Measurements from ENCODE around the gene NHS. TPM values are rescaled to one million over a fixed set of nuclear protein-coding genes. Genes with fewer than 3 reads are reported as not detected.

Gene NHS
- total RNA-seq, 4 donors from 2014 or later: 5.0 to 8.7 (median 6.2) TPM

GRCh38 chrX:17395154-17395553, 20.2 kb downstream of the NHS start:
- 59% methylated on average over 1 of the region's 1 CpG for WGBS

DNA sequence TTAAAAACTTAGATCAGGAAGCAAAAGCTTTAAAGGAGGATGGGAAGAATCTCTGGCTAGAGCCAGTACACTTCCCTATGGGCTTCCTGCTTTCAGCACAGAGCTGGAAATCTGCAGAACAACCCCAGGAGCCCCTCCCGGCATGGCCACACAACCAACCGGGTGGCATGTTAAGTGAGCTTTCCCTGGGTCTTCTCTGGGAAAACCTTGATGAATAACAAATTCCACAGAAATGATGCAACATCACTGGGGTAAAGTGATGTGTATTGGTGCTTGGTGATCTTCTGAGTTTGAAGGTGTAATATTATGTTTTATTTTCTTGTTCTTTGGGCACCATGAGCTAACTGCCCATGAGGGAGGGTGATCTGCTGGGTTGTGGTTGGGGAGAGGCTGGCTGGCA, 22.1 kb downstream of the NHS start:
- Histone ChIP-seq H3K27me3 (no peaks in the 10 kb centered on the region), H3K36me3 (no peaks in the 10 kb centered on the region), H3K9me3 (peaks cover 0 to 6% (median 0%) of the 10 kb centered on the region in 4 donors), H3K27ac (replicated peaks in 1 of 4) (no peak overlapping the region), H3K4me1 (no peaks in the 10 kb centered on the region), H3K4me3 (no peak overlapping the region)
- 82% methylated on average over 2 of the region's 2 CpGs for WGBS
- intact Hi-C loops (cut with DNase I): no loop called here
- TF ChIP-seq EP300 (IDR thresholded peaks at IDR 0.05) (no peak), POLR2A (IDR thresholded peaks at IDR 0.05; ENCODE audit: low read depth) (no peak), POLR2AphosphoS5 (IDR thresholded peaks at IDR 0.05) (no peak)
- TF ChIP-seq, protein P1, sequence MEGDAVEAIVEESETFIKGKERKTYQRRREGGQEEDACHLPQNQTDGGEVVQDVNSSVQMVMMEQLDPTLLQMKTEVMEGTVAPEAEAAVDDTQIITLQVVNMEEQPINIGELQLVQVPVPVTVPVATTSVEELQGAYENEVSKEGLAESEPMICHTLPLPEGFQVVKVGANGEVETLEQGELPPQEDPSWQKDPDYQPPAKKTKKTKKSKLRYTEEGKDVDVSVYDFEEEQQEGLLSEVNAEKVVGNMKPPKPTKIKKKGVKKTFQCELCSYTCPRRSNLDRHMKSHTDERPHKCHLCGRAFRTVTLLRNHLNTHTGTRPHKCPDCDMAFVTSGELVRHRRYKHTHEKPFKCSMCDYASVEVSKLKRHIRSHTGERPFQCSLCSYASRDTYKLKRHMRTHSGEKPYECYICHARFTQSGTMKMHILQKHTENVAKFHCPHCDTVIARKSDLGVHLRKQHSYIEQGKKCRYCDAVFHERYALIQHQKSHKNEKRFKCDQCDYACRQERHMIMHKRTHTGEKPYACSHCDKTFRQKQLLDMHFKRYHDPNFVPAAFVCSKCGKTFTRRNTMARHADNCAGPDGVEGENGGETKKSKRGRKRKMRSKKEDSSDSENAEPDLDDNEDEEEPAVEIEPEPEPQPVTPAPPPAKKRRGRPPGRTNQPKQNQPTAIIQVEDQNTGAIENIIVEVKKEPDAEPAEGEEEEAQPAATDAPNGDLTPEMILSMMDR (IDR thresholded peaks at IDR 0.05): no peak
- no peak for DNase-seq (ENCODE audit: extremely low spot score)

More at GRCh38 chrX:17395154-17395553, 20.2 kb downstream of the NHS start:
- TF ChIP-seq POLR2A (IDR thresholded peaks at IDR 0.05; ENCODE audit: low read depth) (no peak), EP300 (IDR thresholded peaks at IDR 0.05) (no peak), POLR2AphosphoS5 (IDR thresholded peaks at IDR 0.05) (no peak)
- TF ChIP-seq, protein P1 (IDR thresholded peaks at IDR 0.05): no peak
- no peaks in the 10 kb centered on the region for H3K4me1 ChIP-seq
- intact Hi-C loops (cut with DNase I): no loop called here
- no peaks in the 10 kb centered on the region for H3K27me3 ChIP-seq
- H3K4me3 ChIP-seq: no peak overlapping the region
- no peaks in the 10 kb centered on the region for H3K36me3 ChIP-seq
- no peak overlapping the region for H3K27ac ChIP-seq (replicated peaks in 1 of 4)
- no peak for DNase-seq (ENCODE audit: extremely low spot score)
- H3K9me3 ChIP-seq: peaks cover 0 to 6% (median 0%) of the 10 kb centered on the region in 4 donors

GRCh38 chrX:17403189-17403691, 28.2 kb downstream of the NHS start:
- TF ChIP-seq POLR2AphosphoS5 (IDR thresholded peaks at IDR 0.05): no peak
- H3K27me3 ChIP-seq: no peaks in the 10 kb centered on the region
- H3K4me3 ChIP-seq: no peak overlapping the region
- DNase-seq (ENCODE audit: extremely low spot score): no peak
- WGBS: 38% methylated on average over 2 of the region's 2 CpGs
- intact Hi-C loops (cut with DNase I): no loop called here
- peaks cover 0 to 16% (median 7%) of the 10 kb centered on the region in 4 donors for H3K4me1 ChIP-seq
- H3K36me3 ChIP-seq: no peaks in the 10 kb centered on the region
- peaks cover 0 to 3% (median 0%) of the 10 kb centered on the region in 4 donors for H3K9me3 ChIP-seq
- peak overlapping the region in 3 of 4 donors; percentile 34 to 62 (median 58) for H3K27ac ChIP-seq (replicated peaks in 1 of 4)

GRCh38 chrX:17403972-17404371, 29.0 kb downstream of the NHS start:
- Histone ChIP-seq H3K27me3 (no peaks in the 10 kb centered on the region), H3K9me3 (no peaks in the 10 kb centered on the region), H3K4me3 (no peak overlapping the region), H3K36me3 (no peaks in the 10 kb centered on the region), H3K4me1 (peaks cover 0 to 16% (median 7%) of the 10 kb centered on the region in 4 donors), H3K27ac (replicated peaks in 1 of 4) (peak overlapping the region in 3 of 4 donors; percentile 34 to 62 (median 58))
- WGBS: 62% methylated on average over 3 of the region's 3 CpGs
- TF ChIP-seq EP300 (IDR thresholded peaks at IDR 0.05) (no peak), POLR2AphosphoS5 (IDR thresholded peaks at IDR 0.05) (no peak), POLR2A (IDR thresholded peaks at IDR 0.05; ENCODE audit: low read depth) (no peak)
- TF ChIP-seq, protein P1 (IDR thresholded peaks at IDR 0.05): no peak
- no peak for DNase-seq (ENCODE audit: extremely low spot score)
- intact Hi-C loops (cut with DNase I): no loop called here

DNA sequence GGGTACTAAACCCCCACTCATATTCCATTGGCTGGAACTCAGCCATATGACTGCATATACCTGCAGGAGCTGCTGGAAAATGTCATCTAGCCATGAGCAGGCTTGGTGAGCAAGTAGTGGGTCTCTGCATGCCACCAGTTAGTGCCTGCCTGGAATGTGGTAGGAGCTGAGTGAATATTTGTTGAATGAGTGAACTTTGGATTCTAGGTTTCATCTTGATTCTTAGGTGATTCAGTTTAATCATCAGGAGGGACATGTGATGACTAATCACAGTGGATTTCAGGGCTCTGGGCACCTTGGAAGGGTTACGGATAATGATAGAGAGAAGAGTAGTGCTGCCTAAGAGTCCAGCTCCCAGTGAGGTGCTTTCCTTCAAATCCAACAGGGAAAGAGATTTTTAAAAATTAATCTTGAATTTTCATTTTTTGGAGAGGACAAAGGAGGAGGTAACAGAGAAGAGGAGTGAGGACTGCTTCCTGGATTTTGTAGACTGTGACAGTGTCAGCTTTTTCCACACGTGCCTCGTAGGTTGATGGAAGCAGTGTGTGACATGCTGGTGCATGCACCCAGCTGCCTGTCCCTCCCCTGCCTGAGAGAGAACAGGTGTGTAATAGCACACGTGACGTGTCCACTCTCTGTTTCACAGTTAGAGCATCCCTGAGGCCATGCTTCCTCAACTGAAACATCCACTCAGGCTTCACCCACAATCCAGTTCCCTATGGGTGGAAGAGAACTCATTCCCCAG, 30.4 kb downstream of the NHS start:
- TF ChIP-seq, protein P1 (IDR thresholded peaks at IDR 0.05): no peak
- TF ChIP-seq EP300 (IDR thresholded peaks at IDR 0.05): no peak
- no peak for TF ChIP-seq POLR2AphosphoS5 (IDR thresholded peaks at IDR 0.05)
- no peak for TF ChIP-seq POLR2A (IDR thresholded peaks at IDR 0.05; ENCODE audit: low read depth)
- no peak overlapping the region for H3K27ac ChIP-seq (replicated peaks in 1 of 4)
- no peak overlapping the region for H3K4me3 ChIP-seq
- no peaks in the 10 kb centered on the region for H3K27me3 ChIP-seq
- intact Hi-C loops (cut with DNase I): no loop called here
- no peak for DNase-seq (ENCODE audit: extremely low spot score)
- H3K9me3 ChIP-seq: no peaks in the 10 kb centered on the region
- H3K4me1 ChIP-seq: peaks cover 0 to 16% (median 7%) of the 10 kb centered on the region in 4 donors
- no peaks in the 10 kb centered on the region for H3K36me3 ChIP-seq
- 77% methylated on average over 5 of the region's 5 CpGs for WGBS

All from esophagus muscularis mucosa (tissue), 4 donors.